HEK293 (cell line): ENCODE measurements around the gene DGKD.

Experiments used
- CTCF ChIA-PET: fragments of 350-600 bp; formaldehyde crosslinking; extraction: SDS; loops from one replicate; lab custom pipeline; 2021; ENCODE audit warnings: antibody characterized with exemption; lab: Yijun Ruan, JAX
- POLR2A ChIA-PET: fragments of 300-600 bp; formaldehyde crosslinking; extraction: SDS; loops from one replicate; lab custom pipeline; 2020; ENCODE audit warnings: antibody characterized with exemption, inconsistent platforms; lab: Yijun Ruan, JAX
- H3K27ac ChIP-seq: fragments of 200-500 bp; sonication (Bioruptor generic); 2 replicates; pipeline ENCODE4 v1.5.1; 2014; ENCODE audit warnings: low read depth, low read length, control low read depth, inconsistent platforms; ENCODE audit errors: extremely low read depth
- H3K36me3 ChIP-seq, 2 experiments: fragments of 200-500 bp in 1 of 2; sonication (Bioruptor generic) in 1 of 2; 1 replicate in 1 of 2; 2 replicates in 1 of 2; pipeline ENCODE4 v1.5.1; 2014 to 2017; ENCODE audit warnings: inconsistent platforms in 2 of 2, low read length in 2 of 2; ENCODE audit not compliant: control insufficient read depth in 2 of 2, insufficient read depth in 1 of 2
- H3K4me1 ChIP-seq: fragments of 200-500 bp; sonication (Bioruptor generic); 2 replicates; pipeline ENCODE4 v1.5.1; 2014; ENCODE audit warnings: mild to moderate bottlenecking, low read length, inconsistent platforms; ENCODE audit not compliant: control insufficient read depth, insufficient read depth
- H3K4me3 ChIP-seq: 2 replicates; pipeline ENCODE4 v1.5.1; 2011; ENCODE audit warnings: low read depth, mild to moderate bottlenecking, control low read depth, low read length, moderate library complexity
- H3K9me3 ChIP-seq: fragments of 200-500 bp; sonication (Bioruptor generic); 2 replicates; pipeline ENCODE4 v1.5.1; 2014; ENCODE audit warnings: low read depth, low read length, inconsistent platforms; ENCODE audit not compliant: control insufficient read depth, insufficient read depth
- GLI4 ChIP-seq: fragments of 450-650 bp; formaldehyde crosslinking; IDR thresholded peaks from 2 replicates; pipeline ENCODE4 v1.5.1; 2016; ENCODE audit warnings: missing biosample characterization, missing genetic modification characterization
- KLF7 ChIP-seq: fragments of 450-650 bp; formaldehyde crosslinking; IDR thresholded peaks from 2 replicates; pipeline ENCODE4 v1.5.1; 2016; ENCODE audit warnings: missing biosample characterization, missing genetic modification characterization, borderline replicate concordance
- PBX3 ChIP-seq: sonication (generic); formaldehyde crosslinking; IDR thresholded peaks from 2 replicates; pipeline ENCODE4 v1.8.1; 2022; ENCODE audit warnings: mild to moderate bottlenecking, moderate library complexity, missing genetic modification reagents
- PRDM1 ChIP-seq: fragments of 450-650 bp; formaldehyde crosslinking; IDR thresholded peaks from 2 replicates; pipeline ENCODE4; 2016; ENCODE audit warnings: missing biosample characterization, missing genetic modification characterization
- PRDM4 ChIP-seq: fragments of 450-650 bp; formaldehyde crosslinking; IDR thresholded peaks from 2 replicates; pipeline ENCODE4 v1.5.1; 2017; ENCODE audit warnings: missing biosample characterization, missing genetic modification characterization
- SP2 ChIP-seq: fragments of 450-650 bp; formaldehyde crosslinking; IDR thresholded peaks from 2 replicates; pipeline ENCODE4 v1.5.1; 2016; ENCODE audit warnings: missing biosample characterization, missing genetic modification characterization
- TRIM28 ChIP-seq: IDR thresholded peaks from 2 replicates; pipeline ENCODE4 v1.6.1; 2011; ENCODE audit warnings: low read length, control low read depth, borderline replicate concordance
- ZBTB20 ChIP-seq: fragments of 450-650 bp; formaldehyde crosslinking; IDR thresholded peaks from 2 replicates; pipeline ENCODE4 v1.5.1; 2016; ENCODE audit warnings: missing biosample characterization, missing genetic modification characterization
- ZBTB49 ChIP-seq: fragments of 450-650 bp; formaldehyde crosslinking; IDR thresholded peaks from 2 replicates; pipeline ENCODE4 v1.5.1; 2016; ENCODE audit warnings: missing biosample characterization, missing genetic modification characterization, low read depth
- ZNF133 ChIP-seq: fragments of 450-650 bp; formaldehyde crosslinking; IDR thresholded peaks from 2 replicates; pipeline ENCODE4 v1.5.1; 2016; ENCODE audit warnings: missing biosample characterization, missing genetic modification characterization
- ZNF2 ChIP-seq: fragments of 450-650 bp; formaldehyde crosslinking; IDR thresholded peaks from 2 replicates; pipeline ENCODE4 v1.5.1; 2016; ENCODE audit warnings: missing biosample characterization, missing genetic modification characterization
- ZNF214 ChIP-seq: fragments of 450-650 bp; formaldehyde crosslinking; IDR thresholded peaks from 2 replicates; pipeline ENCODE4 v1.5.1; 2017; ENCODE audit warnings: missing biosample characterization, mild to moderate bottlenecking, missing genetic modification characterization, borderline replicate concordance
- ZNF248 ChIP-seq: fragments of 450-650 bp; formaldehyde crosslinking; IDR thresholded peaks from 2 replicates; pipeline ENCODE4 v1.5.1; 2017; ENCODE audit warnings: missing biosample characterization, missing genetic modification characterization
- ZNF335 ChIP-seq: fragments of 450-650 bp; formaldehyde crosslinking; conservative IDR thresholded peaks from 2 replicates; pipeline ENCODE4 v1.5.1; 2016; ENCODE audit warnings: missing biosample characterization, missing genetic modification characterization
- ZNF394 ChIP-seq: fragments of 450-650 bp; formaldehyde crosslinking; IDR thresholded peaks from 2 replicates; pipeline ENCODE4 v1.5.1; 2016; ENCODE audit warnings: missing biosample characterization, missing genetic modification characterization, mild to moderate bottlenecking, moderate library complexity, borderline replicate concordance
- ZNF404 ChIP-seq: fragments of 450-650 bp; formaldehyde crosslinking; IDR thresholded peaks from 2 replicates; pipeline ENCODE4 v1.5.1; 2017; ENCODE audit warnings: missing biosample characterization, missing genetic modification characterization
- ZNF433 ChIP-seq: fragments of 450-650 bp; formaldehyde crosslinking; IDR thresholded peaks from 2 replicates; pipeline ENCODE4 v1.5.1; 2016; ENCODE audit warnings: missing biosample characterization, missing genetic modification characterization, low read depth
- ZNF521 ChIP-seq: fragments of 450-650 bp; formaldehyde crosslinking; IDR thresholded peaks from 2 replicates; pipeline ENCODE4 v1.5.1; 2017; ENCODE audit warnings: missing biosample characterization, mild to moderate bottlenecking, missing genetic modification characterization
- ZNF596 ChIP-seq: fragments of 450-650 bp; IDR thresholded peaks from 2 replicates; pipeline ENCODE4 v1.5.0; 2018; ENCODE audit warnings: missing biosample characterization, mild to moderate bottlenecking, missing genetic modification characterization, moderate library complexity
- ZNF600 ChIP-seq: fragments of 450-650 bp; formaldehyde crosslinking; IDR thresholded peaks from 2 replicates; pipeline ENCODE4 v1.5.1; 2016; ENCODE audit warnings: missing biosample characterization, missing genetic modification characterization
- ZNF660 ChIP-seq: fragments of 450-650 bp; IDR thresholded peaks from 2 replicates; pipeline ENCODE4 v1.5.1; 2018; ENCODE audit warnings: missing biosample characterization, mild to moderate bottlenecking, missing genetic modification characterization
- ZNF701 ChIP-seq: fragments of 450-650 bp; formaldehyde crosslinking; IDR thresholded peaks from 2 replicates; pipeline ENCODE4 v1.5.1; 2016; ENCODE audit warnings: missing biosample characterization, missing genetic modification characterization
- ZNF768 ChIP-seq: fragments of 450-650 bp; formaldehyde crosslinking; IDR thresholded peaks from 2 replicates; pipeline ENCODE4 v1.5.1; 2018; ENCODE audit warnings: missing biosample characterization, mild to moderate bottlenecking, missing genetic modification characterization
- ZSCAN16 ChIP-seq: fragments of 450-650 bp; formaldehyde crosslinking; IDR thresholded peaks from 2 replicates; pipeline ENCODE4 v1.5.1; 2016; ENCODE audit warnings: missing biosample characterization, missing genetic modification characterization
- ZSCAN30 ChIP-seq: fragments of 450-650 bp; IDR thresholded peaks from 2 replicates; pipeline ENCODE4 v1.5.1; 2018; ENCODE audit warnings: missing biosample characterization, mild to moderate bottlenecking, missing genetic modification characterization, moderate library complexity
- TF ChIP-seq, protein P1 (sequence below): fragments of 450-650 bp; formaldehyde crosslinking; IDR thresholded peaks from 2 replicates; pipeline ENCODE4 v1.5.1; 2016; ENCODE audit warnings: missing biosample characterization, missing genetic modification characterization
- TF ChIP-seq, protein P2 (sequence below): fragments of 450-650 bp; formaldehyde crosslinking; IDR thresholded peaks from 2 replicates; pipeline ENCODE4 v1.5.1; 2016; ENCODE audit warnings: missing biosample characterization, missing genetic modification characterization, borderline replicate concordance

DGKD gene

DNA sequence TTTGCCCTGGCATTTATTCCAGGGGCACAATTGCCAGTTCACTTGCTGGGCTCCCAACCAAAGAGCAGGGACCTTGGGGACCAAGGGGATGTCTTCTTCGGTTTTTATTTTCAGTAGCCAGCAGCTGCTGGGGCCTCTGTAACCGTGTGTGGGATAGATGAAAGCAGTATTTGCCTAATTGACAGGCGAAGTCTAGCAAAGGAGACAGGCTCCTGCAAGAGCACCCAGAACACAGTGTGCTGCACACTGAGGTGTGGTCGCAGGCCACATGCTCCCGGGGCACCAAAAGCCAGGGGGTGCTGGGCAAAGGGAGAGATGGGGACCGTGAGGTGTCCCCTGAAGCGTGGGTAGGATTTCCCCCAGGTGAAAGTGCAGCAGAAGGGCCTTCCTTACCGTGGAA lies 41.4 kb upstream of the DGKD start (continued):
- TF ChIP-seq, protein P1, sequence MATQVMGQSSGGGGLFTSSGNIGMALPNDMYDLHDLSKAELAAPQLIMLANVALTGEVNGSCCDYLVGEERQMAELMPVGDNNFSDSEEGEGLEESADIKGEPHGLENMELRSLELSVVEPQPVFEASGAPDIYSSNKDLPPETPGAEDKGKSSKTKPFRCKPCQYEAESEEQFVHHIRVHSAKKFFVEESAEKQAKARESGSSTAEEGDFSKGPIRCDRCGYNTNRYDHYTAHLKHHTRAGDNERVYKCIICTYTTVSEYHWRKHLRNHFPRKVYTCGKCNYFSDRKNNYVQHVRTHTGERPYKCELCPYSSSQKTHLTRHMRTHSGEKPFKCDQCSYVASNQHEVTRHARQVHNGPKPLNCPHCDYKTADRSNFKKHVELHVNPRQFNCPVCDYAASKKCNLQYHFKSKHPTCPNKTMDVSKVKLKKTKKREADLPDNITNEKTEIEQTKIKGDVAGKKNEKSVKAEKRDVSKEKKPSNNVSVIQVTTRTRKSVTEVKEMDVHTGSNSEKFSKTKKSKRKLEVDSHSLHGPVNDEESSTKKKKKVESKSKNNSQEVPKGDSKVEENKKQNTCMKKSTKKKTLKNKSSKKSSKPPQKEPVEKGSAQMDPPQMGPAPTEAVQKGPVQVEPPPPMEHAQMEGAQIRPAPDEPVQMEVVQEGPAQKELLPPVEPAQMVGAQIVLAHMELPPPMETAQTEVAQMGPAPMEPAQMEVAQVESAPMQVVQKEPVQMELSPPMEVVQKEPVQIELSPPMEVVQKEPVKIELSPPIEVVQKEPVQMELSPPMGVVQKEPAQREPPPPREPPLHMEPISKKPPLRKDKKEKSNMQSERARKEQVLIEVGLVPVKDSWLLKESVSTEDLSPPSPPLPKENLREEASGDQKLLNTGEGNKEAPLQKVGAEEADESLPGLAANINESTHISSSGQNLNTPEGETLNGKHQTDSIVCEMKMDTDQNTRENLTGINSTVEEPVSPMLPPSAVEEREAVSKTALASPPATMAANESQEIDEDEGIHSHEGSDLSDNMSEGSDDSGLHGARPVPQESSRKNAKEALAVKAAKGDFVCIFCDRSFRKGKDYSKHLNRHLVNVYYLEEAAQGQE (tag by site-specific recombination), result no peak
- no peak for TF ChIP-seq PRDM1
- TF ChIP-seq ZNF248 (tag by site-specific recombination), result no peak
- no peak for TF ChIP-seq ZNF521 (tag by site-specific recombination)
- no peak for TF ChIP-seq ZNF433 (tag by site-specific recombination)
- no peak for TF ChIP-seq ZNF404 (tag by site-specific recombination)
- no peak for TF ChIP-seq ZNF600
- TF ChIP-seq, protein P2, sequence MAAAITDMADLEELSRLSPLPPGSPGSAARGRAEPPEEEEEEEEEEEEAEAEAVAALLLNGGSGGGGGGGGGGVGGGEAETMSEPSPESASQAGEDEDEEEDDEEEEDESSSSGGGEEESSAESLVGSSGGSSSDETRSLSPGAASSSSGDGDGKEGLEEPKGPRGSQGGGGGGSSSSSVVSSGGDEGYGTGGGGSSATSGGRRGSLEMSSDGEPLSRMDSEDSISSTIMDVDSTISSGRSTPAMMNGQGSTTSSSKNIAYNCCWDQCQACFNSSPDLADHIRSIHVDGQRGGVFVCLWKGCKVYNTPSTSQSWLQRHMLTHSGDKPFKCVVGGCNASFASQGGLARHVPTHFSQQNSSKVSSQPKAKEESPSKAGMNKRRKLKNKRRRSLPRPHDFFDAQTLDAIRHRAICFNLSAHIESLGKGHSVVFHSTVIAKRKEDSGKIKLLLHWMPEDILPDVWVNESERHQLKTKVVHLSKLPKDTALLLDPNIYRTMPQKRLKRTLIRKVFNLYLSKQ (tag by site-specific recombination), result no peak
- no peak for TF ChIP-seq ZSCAN16 (tag by site-specific recombination)
- TF ChIP-seq ZNF2 (tag by site-specific recombination), result no peak
- no peak for TF ChIP-seq KLF7 (tag by site-specific recombination)

GRCh38 chr2:233314180-233314925 lies 39.9 kb upstream of the DGKD start:
- POLR2A ChIA-PET, result no interaction called here
- no peak overlapping the region for H3K4me3 ChIP-seq
- H3K9me3 ChIP-seq, result no peaks in the 10 kb centered on the region
- no peaks in the 10 kb centered on the region for H3K4me1 ChIP-seq
- CTCF ChIA-PET, result no interaction called here
- no peaks in the 10 kb centered on the region for H3K36me3 ChIP-seq
- no peak overlapping the region for H3K27ac ChIP-seq
- no peak for TF ChIP-seq GLI4 (tag by site-specific recombination)
- TF ChIP-seq SP2, result no peak
- no peak for TF ChIP-seq TRIM28
- no peak for TF ChIP-seq ZNF660 (tag by site-specific recombination)
- no peak for TF ChIP-seq ZNF214
- no peak for TF ChIP-seq ZNF768 (tag by site-specific recombination)
- no peak for TF ChIP-seq PRDM4 (tag by site-specific recombination)
- no peak for TF ChIP-seq ZNF596 (tag by site-specific recombination)
- no peak for TF ChIP-seq ZNF335 (tag by site-specific recombination)
- no peak for TF ChIP-seq ZNF133 (tag by site-specific recombination)
- TF ChIP-seq ZBTB20 (tag by site-specific recombination), result no peak
- no peak for TF ChIP-seq ZSCAN30 (tag by site-specific recombination)
- TF ChIP-seq ZNF701 (tag by site-specific recombination), result no peak
- TF ChIP-seq ZBTB49 (tag by site-specific recombination), result no peak
- no peak for TF ChIP-seq PBX3 (CRISPR knock-in tag)
- TF ChIP-seq ZNF394 (tag by site-specific recombination), result no peak
